Activated CD8-positive, alpha-beta memory T cell treated with anti-CD3 and anti-CD28 coated beads, Interleukin-2, amount 50 U/mL, for 48 hours (primary cell): ENCODE results near the gene PHETA1.

ENCODE experiments used
- DNase-seq: peaks from one replicate; pipeline ENCODE4 v3.0.0-alpha.2; 2020

PHETA1 gene

GRCh38 chr12:111368788-111369495 is at the start of gene PHETA1:
Gene PHETA1 (minus strand): TSS chr12:111369095. CDS start chr12:111363427, 5,668 bp downstream.
- peak; percentile 90 for DNase-seq

- no peak for DNase-seq
Measured at GRCh38 chr12:111418594-111418880, 49.6 kb upstream of the PHETA1 start.

GRCh38 chr12:111417784-111418593 is 49.1 kb upstream of the PHETA1 start:
- no peak for DNase-seq

- no peak for DNase-seq
Measured at GRCh38 chr12:111417290-111417689, 48.4 kb upstream of the PHETA1 start.

- no peak for DNase-seq
Measured at GRCh38 chr12:111414711-111415252, 45.9 kb upstream of the PHETA1 start.

- DNase-seq, result no peak
Measured at GRCh38 chr12:111413442-111414086, 44.7 kb upstream of the PHETA1 start.

- no peak for DNase-seq
Measured at GRCh38 chr12:111412830-111413441, 44.0 kb upstream of the PHETA1 start.

GRCh38 chr12:111412007-111412829 is 43.3 kb upstream of the PHETA1 start:
- no peak for DNase-seq

GRCh38 chr12:111411185-111411764 is 42.4 kb upstream of the PHETA1 start:
- no peak for DNase-seq

GRCh38 chr12:111410431-111411184 is 41.7 kb upstream of the PHETA1 start:
- DNase-seq, result no peak

GRCh38 chr12:111409780-111410430 is 41.0 kb upstream of the PHETA1 start:
- no peak for DNase-seq

- no peak for DNase-seq
Measured at GRCh38 chr12:111409403-111409779, 40.5 kb upstream of the PHETA1 start.

GRCh38 chr12:111408686-111409402 is 39.9 kb upstream of the PHETA1 start:
- DNase-seq, result no peak

- DNase-seq, result no peak
Measured at GRCh38 chr12:111408116-111408440, 39.2 kb upstream of the PHETA1 start.

- no peak for DNase-seq
Measured at GRCh38 chr12:111407377-111408115, 38.7 kb upstream of the PHETA1 start.

GRCh38 chr12:111406474-111407376 is 37.8 kb upstream of the PHETA1 start:
- DNase-seq, result peak; percentile 77

GRCh38 chr12:111405859-111406473 is 37.1 kb upstream of the PHETA1 start, which contains the start of gene SH2B3:
Gene SH2B3 (plus strand): TSS chr12:111405923. CDS start chr12:111418146, 12,223 bp downstream.
- peak; percentile 87 for DNase-seq
